GM18520 (cell line): ENCODE measurements around the gene LRRC23.
"Not testable (repeated sequence)": the region's sequence is repeated elsewhere in the genome, so short reads cannot be mapped to it uniquely, and the experiment has no call there.

ENCODE experiments used
- ATAC-seq: cut with Tn5 transposase; IDR thresholded peaks from one replicate; pipeline ENCODE4 v1.9.1; 2021; ENCODE audit not compliant: unreplicated experiment

The LRRC23 gene

DNA sequence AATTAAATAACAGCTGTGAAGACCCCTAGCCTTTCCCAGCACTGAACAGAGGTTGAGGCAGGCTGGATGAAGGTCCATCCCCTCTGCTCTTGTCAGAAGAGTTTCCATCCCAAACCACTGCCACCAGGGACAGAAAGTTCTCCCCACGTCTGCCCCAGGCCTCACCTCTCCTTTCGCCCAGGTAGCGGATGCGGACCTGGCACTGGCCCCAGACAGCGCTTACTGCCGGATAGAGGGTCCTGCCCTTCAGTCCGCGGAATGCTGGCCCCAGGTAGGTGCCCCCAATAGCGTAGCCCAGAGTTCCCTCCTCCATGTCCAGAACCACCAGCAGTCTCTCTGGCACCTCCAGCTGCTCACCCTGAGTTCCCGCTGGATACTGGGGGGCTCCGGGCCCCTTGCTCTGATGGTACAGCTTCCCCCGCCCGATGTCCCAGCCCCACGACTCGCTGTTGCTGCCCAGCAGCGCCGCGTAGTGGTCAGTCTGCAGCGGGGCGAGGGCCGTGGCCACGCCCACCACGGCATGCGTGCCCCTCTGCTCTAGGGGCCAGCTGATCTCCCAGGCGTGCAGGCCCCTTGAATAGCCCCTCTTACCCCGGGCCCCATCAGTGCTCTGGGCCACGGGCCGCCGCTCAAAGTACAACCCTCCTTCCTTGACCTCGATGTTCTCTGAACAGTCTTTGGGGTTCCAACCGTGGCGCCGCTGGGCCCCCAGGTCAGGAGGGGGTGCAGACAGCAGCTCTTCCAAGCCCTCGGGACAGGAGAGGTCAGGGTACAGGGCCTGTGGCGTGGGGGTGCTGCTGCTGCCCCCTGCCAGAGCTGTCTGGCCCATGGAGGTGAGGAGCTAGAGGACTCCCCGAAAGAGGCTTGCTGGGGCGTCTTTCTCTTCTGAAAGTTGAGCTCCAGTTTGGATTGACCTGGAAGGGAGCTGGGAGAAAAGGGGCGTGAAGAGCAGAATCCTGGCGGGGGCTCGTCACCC is 32.3 kb upstream of the LRRC23 start:
- no peak for ATAC-seq

DNA sequence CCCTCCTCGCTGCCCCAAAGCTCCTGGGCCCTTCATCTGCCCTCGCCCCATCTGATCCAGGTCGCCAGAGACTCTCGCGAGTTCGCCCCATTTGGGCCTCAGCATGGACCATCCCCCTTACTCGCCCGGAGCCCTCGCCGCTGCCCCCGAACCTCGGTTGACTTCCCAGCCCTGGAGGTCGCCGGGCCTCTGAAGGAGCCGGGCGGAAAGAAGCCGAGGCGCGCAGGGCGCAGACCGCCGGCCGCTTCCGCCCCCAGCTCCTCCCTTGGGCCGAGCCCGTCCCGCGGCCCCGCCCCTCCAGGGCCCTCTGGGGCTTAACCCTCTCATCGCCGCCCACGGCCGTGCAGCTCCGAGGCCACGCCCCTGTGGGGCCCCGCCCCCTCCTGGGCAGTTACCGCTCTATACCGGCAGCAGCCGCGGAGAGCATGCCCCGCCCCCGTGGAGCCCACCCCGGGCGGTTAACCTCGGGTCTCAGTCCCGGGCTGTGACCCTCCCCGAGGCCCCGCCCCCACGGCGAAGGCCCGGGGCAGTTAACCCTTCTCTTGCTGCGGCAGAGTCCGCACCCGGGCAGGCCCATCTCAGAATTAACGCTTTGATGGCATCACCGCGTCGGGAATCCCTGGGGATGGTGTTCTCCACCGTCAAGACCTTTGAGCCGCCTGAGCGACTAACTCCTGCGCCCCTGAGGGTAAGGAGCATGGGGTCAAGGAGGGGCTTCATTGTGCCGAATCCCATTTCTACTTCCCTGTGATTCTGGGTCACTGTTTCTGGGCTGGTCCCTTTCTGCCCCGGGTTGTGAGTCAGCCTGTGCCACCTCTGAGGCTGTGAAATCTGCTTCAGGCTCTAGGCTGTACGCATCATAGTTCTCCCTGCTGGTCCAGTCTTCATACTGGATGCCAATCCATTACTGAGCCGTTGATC is 31.3 kb upstream of the LRRC23 start, which contains the start of gene SPSB2:
TSS of gene SPSB2 (minus strand) at position 210 of the 921 bp plus-strand sequence. CDS start 402 bp downstream, outside the sequence.
- ATAC-seq = peak; percentile 65

DNA sequence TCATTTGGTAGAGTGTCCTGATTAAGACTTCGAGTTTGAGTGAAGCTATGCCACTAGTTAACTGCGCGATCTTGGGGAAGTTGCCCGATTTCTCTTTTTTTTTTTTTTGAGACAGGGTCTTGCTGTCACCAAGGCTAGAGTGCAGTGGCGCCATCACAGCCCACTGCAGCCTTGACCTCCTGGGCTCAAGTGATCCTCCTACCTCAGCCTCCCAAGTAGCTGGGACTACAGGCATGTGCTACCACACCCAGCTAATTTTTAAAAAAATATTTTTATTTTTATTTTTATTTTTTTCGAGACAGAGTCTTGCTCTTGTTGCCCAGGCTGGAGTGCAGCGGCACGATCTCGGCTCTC is 30.6 kb upstream of the LRRC23 start:
- ATAC-seq = not testable (repeated sequence)

DNA sequence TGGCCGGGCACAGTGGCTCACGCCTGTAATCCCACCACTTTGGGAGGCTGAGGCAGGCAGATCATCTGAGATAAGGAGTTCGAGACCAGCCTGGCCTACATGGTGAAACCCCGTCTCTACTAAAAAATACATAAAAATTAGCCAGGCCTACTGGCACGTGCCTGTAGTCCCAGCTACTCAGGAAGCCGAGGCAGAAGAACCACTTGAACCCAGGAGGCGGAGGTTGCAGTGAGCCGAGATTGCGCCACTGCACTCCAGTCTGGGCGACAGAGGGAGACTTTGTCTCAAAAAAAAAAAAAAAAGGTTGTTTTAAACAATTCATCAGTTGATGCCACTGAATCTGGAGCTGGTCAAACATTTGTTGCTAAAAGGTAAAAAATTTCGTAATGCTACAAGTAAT is 24.8 kb upstream of the LRRC23 start:
- ATAC-seq = not testable (repeated sequence)

DNA sequence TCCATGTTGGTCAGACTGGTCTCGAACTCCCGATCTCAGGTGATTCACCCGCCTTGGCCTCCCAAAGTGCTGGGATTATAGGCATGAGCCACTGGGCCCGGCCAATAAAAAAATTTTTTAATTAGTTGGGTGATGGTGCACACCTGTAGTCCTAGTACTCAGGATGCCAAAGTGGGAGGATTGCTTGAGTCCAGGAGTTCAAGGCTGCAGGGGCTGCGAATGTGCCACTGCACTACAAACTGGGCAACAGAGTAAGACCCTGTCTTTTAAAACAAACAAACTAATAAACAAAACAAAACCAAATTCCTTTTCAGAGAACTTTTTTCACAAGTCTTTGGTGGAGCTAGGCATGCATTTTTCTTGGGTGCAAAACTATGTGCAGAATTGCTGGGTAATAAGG is 21.4 kb upstream of the LRRC23 start:
- no peak for ATAC-seq

DNA sequence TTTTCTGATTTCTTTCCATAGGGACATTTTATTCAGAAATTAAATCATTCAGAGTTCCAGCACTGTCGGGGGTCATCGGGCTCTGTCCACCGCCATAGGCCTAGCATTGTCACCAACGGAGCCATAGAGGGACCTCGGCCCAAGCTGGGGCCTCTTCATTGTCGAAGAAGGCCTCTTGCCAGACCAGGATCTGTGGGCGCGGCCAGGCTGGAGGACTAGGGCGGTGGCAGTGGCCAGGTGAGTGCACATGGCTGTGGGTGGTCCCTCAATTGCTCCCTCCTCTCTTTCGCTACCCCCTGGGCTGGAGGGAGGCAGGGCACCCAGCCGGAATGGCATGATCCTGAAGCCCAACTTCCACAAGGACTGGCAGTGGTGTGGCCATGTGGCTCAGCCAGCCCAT is 20.9 kb upstream of the LRRC23 start:
- ATAC-seq = no peak

DNA sequence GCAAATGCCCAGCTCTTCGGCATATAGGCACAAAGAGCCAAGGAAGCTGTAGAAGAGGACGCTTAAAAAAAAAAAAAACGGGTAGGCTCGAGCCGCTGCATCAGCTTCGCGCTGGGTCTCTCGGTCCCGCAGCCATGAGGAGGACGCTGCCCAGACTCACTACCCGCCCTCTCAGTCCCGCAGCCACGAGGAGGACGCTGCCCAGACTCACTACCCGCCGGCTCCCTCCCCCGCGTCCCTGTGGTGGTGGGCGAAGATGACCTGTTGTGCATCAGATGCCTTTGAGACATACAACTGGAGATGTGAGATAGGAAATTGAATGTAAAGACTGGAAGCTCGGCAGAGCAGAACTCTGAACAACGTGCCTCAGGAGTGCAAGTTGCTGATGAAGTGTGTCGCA is 20.1 kb upstream of the LRRC23 start:
- ATAC-seq = no peak

DNA sequence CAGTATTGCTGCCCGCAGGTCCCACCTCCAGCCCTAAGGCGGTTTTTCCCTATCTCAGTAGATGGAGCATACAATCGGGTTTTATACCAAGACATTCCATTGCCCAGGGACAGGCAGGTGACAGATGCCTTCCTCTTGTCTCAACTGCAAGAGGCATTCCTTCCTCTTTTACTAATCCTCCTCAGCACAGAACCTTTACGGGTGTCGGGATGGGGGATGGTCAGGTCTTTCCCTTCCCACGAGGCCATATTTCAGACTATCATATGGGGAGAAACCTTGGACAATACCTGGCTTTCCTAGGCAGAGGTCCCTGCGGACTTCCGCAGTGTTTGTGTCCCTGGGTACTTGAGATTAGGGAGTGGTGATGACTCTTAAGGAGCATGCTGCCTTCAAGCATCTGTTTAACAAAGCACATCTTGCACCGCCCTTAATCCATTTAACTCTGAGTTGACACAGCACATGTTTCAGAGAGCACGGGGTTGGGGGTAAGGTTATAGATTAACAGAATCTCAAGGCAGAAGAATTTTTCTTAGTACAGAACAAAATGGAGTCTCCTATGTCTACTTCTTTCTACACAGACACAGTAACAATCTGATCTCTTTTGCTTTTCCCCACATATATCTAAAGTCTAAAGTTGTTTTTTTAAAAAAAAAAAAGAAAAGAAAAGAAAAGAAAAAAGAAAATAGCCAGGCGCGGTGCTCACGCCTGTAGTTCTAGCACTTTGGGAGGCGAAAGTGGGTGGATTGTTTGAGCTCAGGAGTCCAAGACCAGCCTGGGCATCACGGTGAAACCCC is 18.2 kb upstream of the LRRC23 start:
- ATAC-seq = not testable (repeated sequence)

DNA sequence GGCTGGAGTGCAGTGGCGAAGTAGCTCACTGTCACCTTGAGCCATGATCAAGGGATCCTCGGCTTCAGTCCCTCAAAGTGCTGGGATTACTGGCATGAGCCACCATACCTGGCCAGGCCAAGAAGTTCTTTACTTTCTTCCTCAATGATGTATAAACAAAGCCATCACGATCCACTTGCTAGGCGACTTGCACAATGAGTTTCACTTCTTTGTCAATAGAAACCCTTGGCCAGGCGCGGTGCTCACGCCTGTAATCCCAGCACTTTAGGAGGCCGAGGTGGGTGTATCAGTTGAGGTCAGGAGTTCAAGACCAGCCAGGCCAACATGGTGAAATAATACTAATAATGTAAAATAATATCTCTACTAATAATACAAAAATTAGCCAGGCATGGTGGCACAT is 17.2 kb upstream of the LRRC23 start:
- no peak for ATAC-seq

DNA sequence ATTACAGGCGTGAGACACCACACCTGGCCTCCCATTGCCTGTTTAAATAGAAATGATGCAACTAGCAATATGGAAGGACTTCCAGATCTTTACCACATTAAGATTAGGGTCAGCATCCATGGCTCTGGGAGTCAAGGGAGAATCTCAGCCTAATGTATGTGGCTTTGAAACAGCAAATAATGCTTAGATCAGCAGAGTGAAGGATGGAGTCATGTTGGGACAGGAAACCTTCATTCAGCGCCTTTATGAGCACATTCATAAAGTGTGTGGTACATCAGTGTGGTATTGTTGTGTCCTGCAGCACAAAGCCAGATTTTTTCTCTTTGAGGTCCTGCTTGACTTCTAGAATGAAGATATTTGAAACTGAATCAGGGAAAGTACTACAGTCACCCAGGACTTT is 16.3 kb upstream of the LRRC23 start:
- ATAC-seq = no peak

DNA sequence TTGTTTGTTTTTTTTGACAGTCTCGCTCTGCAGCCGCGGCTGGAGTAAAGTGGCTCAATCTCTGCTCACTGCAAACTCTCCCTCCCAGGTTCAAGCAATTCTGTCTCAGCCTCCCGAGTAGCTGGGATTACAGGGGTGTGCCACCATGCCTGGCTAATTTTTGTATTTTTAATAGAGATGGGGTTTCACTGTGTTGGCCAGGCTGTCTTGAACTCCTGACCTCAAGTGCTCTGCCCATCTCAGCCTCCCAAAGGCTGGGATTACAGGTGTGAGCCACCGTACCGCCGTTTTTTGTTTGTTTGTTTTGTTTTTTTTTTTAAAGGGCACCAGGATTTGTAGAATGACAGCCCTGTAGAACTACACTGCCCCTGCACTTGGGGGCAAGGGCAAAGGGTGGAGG is 15.8 kb upstream of the LRRC23 start:
- ATAC-seq = not testable (repeated sequence)

DNA sequence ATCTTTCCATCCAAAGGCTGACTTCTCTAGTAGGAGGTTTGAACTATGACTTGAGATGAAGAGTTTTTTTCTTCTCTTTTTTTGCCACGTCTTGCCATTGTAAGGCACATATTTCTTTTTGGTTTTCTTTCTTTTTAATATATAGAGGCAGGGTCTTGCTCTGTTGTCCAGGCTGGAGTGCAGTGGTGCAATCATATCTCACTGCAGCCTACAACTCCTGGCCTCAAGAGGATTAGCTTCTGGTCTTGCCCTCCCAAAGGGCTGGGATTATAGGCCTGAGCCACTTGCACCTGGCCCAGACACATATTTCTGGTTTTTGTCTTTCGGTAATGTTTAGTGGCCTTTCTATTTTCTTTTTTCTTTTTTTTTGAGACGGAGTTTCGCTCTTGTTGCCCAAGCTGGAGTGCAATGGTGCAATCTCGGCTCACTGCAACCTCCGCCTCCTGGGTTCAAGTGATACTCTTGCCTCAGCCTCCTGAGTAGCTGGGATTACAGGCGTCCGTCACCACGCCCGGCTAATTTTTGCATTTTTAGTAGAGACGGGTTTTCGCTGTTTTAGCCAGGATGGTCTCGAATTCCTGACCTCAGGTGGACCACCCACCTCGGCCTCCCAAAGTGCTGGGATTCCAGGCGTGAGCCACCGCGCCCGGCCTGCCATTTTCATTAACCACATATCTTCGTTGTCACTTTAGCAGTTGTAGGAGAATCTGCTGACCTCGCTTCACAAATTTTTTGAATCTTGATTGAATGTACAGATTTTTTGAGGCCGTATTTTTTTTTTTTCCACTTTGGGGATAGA is 14.6 kb upstream of the LRRC23 start:
- not testable (repeated sequence) for ATAC-seq

DNA sequence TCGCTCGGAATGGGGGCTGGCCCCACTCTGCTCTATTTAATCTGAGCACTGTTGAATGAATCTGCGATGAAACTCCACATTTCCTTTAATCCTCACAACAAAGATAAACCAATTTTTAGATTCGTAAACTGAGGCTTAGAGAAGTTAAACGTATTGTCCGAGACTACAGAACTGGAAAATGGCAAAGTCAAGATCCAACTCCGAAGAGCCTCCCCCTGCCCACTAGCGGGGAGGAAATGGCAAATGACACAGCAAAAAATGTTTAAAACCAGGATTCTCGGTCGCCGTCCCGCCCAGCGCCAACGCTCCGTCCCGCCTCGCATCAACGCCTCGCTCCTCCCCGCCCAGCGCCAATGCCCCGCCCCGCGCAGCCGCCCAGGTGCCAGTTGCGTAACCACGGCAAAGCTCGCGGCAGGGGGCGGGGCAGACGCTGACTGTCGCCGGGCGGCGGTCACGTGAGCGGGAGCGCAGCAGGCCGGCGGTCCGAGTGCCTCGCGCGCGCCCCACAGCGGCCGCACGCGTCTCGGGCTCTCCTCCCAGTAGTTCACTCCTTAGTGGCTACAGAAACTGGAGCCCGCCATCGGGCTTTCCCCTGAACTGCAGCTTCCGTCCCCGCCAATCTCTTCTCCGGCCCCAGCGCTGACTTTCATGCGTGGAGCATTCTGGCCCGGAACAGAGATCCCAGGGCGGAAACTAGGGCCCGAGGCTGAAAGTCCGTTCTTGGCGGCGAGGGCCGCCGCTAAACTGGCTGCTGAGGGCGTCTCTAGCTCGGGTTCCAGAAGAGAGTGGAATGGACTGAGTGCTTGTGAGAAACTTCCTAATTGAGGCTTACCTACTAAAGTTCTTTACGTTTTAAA is 13.6 kb upstream of the LRRC23 start:
- ATAC-seq = peak; percentile 99

DNA sequence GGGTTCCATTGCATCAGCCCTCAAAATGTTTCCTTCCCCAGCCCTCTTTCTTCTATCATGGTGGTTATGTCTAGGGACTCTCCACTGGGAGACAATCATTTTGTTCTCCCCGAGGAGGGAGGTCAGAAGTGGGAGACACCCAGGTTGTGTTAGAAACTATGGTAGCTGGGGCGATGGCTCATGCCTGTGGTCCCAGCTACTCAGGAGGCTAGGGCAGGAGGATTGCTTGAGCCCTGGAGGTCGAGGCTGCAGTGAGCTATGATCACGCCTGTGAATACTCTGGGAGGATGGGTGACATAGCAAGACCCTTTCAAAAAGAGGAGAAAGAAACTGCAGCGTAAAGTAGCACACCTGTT is 13.0 kb upstream of the LRRC23 start:
- no peak for ATAC-seq

DNA sequence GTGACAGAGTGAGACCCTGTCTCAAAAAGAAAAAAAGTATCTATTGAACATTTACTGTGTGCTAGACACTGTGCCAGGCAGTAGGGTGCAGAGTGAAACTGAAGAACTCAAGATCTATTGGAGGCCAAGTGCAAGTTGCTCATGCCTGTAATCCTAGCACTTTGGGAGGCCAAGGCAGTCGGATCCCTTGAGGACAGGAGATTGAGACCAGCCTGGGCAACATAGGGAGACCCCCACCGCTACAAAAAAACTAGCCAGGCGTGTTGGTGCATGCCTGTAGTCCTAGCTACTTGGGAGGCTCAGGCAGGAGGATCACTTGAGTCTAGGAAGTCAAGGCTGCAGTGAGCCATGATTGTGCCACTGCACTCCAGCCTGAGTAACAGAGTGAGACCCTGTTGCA is 11.9 kb upstream of the LRRC23 start:
- not testable (repeated sequence) for ATAC-seq

DNA sequence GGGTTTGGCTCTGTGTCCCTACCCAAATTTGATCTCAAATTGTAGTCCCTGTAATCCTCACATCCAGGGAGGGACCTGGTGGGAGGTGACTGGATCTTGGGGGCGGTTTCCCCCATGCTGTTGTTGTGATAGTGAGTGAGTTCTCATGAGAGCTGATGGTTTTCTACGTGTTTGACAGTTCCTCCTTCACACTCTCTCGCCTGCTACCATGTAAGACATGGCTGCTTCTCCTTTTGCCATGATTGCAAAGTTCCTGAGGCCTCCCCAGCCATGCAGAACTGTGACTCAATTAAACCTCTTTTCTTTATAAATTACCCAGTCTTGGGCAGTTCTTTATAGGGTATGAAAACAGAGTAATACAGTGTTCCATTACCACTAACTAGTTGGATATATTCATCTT is 10.3 kb upstream of the LRRC23 start:
- ATAC-seq = no peak

DNA sequence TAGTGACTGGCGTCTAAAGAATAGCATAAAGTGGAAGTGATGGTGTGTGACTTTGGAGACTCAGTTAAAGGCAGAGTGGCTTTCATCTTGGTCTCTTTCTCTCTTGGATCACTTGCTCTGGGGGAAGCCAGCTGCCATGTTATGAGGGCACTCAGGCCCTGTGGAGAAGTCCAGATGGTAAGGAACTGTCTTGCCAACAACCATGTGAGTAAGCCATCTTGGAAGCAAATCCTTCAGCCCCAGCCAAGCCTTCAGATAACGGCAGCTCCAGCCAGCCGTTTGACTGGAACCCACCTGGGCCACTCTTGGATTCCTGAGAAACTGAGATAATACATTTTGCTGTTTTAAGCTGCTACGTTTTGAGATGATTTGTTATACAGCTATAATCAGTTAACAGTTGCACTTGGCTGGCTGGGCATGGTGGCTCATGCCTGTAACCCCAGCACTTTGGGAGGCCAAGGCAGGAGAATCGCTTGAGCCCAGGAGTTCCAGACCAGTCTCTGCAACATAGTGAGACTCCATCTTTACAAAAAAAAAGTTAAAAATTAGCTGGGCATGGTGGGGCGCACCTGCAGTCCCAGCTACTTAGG is 7.7 kb upstream of the LRRC23 start:
- no peak for ATAC-seq

DNA sequence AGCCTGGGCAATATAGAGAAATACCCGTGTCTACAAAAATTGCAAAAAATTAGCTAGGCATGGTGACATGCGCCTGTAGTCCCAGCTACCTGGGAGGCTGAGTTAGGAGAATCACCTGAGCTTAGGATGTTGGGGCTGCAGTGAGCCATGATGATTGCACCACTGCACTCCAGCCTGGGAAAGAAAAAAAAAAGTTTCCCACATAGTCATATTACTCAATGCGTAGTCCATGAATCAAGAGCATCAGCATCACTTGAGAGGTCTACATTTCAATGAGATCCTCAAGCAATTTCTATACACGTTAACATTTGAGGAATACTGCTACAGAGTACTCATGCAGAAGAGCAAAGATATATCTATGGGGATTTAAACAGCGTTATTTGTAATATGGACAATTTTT is 5.2 kb upstream of the LRRC23 start:
- no peak for ATAC-seq
